HG03457 (cell line): ENCODE data around the gene ATF2.

Source experiments
- ATAC-seq: cut with Tn5 transposase; IDR thresholded peaks from one replicate; pipeline ENCODE4 v1.9.1; 2021; ENCODE audit warnings: moderate number of reproducible peaks; ENCODE audit not compliant: unreplicated experiment

ATF2 gene

GRCh38 chr2:175030380-175031271 is 137.4 kb downstream of the ATF2 start:
- ATAC-seq: no peak

- ATAC-seq: no peak
Measured at GRCh38 chr2:175027755-175028154, 140.2 kb downstream of the ATF2 start.

GRCh38 chr2:175026385-175026784 is 141.6 kb downstream of the ATF2 start:
- no peak for ATAC-seq

DNA sequence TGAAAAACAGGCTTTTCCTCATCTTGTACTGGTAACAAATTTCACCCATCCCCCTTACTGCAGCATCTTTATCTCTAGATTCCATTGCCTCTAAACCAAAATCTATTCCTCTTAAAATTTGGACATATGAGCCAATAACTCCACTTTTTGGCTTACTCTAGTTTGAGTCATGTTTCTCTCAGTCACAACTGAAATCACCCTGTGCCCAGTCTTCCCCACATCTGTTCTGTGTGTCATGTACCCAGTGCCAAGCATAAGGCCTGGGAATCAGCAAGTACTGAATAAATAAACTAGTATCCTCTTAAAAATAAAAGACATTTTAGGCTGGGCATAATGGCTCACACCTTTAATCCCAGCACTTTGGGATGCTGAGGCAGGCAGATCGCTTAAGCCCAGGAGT is 142.1 kb downstream of the ATF2 start:
- ATAC-seq: no peak

DNA sequence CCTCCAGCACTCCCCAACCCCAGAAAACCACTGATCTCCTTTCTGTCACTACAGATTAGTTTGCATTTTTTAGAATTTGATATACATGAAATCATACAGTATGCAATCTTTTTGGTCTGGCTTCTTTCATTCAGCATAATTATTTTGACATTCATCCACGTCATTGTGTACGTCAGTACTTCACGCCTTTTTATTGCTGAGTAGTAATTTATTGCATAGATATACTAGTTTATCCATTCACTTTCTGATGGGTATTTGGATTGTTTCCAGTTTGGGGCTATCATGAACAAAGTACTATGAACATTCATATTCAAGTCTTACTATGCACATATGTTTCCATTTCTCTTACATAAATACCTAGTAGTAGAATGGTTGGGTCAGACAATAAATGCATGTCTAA is 142.8 kb downstream of the ATF2 start:
- ATAC-seq: no peak

GRCh38 chr2:175022923-175023322 is 145.1 kb downstream of the ATF2 start:
- no peak for ATAC-seq
